Measurements from ENCODE around the gene ZNF566.
A peak's percentile ranks its signal among the peaks of the same experiment; 100 is the strongest.
"Not testable (repeated sequence)": the region's sequence is repeated elsewhere in the genome, so short reads cannot be mapped to it uniquely, and the experiment has no call there.

Gene ZNF566

GRCh38 chr19:36489118-36489919 is at the start of gene ZNF566:
Gene ZNF566, minus strand, starts transcription at chr19:36489561. Its CDS starts 13,004 bp downstream, at chr19:36476557.
- DNase-seq, result peak; percentile 95

- peak; percentile 63 for DNase-seq
Observed at GRCh38 chr19:36528921-36529518, 39.7 kb upstream of the ZNF566 start.

DNA sequence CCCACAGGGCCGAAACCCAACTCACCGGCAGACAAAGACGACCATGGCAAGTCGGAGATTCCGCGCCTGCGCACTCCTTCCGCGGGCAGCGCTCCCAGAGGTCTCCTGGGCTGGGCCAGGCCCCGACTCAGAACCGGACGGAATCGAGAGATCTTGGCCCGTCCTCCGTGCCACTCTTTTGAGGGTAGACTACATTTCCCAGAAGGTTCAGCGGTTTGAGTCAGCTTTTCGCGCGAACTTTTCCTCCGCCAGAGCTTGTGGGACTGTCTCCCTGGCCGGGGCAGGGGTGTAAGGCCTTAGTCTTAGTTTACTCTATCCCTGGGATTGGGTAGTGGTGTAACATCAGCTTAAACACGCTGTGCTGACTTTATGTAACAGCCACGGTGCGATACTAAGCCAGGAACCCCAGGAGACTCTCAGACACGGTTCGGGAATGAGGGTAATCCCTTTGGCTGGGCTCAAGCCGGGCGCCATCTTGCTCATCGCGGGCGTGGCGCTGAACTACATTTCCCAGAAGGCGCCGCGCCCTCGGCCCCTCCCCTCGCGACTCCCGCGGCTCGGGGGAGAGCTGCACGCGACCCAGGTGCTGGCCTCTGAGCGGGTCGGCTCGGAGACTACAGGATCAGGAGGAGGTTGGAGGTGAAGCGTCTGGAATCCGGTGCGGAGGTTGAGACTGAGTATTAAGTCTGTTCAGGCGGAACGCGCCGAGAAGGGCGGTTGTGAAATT is 39.0 kb upstream of the ZNF566 start, which contains the start of gene ZNF260:
Gene ZNF260 (minus strand): TSS at position 78 of the 727 bp plus-strand sequence. CDS start 13,033 bp downstream, outside the sequence.
- DNase-seq, result peak; percentile 97

- no peak for DNase-seq
Observed at GRCh38 chr19:36527873-36528193, 38.5 kb upstream of the ZNF566 start.

- no peak for DNase-seq
Observed at GRCh38 chr19:36527341-36527740, 38.0 kb upstream of the ZNF566 start.

GRCh38 chr19:36526581-36526980 is 37.2 kb upstream of the ZNF566 start:
- DNase-seq, result no peak

GRCh38 chr19:36524617-36525016 is 35.3 kb upstream of the ZNF566 start:
- no peak for DNase-seq

- no peak for DNase-seq
Observed at GRCh38 chr19:36514012-36514612, 24.8 kb upstream of the ZNF566 start.

- DNase-seq, result no peak
Observed at GRCh38 chr19:36508325-36508724, 19.0 kb upstream of the ZNF566 start.

DNA sequence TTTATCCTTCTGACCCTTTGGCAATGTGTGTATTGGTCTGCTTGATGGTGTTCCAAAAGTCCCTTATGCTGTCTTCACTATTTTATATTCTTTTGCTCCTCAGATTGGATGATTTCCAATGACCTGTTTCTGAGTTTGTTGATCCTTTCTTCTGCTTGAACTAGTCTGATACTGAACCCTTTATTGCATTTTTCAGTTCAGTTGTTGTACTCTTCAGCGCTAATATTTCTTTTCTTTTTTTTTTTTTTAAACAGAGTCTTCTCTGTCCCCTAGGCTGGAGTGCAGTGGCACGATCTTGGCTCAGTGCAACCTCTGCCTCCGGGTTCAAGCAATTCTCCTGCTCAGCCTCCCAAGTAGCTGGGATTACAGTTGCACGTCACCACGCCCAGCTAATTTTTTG is 12.6 kb upstream of the ZNF566 start:
- no peak for DNase-seq

DNA sequence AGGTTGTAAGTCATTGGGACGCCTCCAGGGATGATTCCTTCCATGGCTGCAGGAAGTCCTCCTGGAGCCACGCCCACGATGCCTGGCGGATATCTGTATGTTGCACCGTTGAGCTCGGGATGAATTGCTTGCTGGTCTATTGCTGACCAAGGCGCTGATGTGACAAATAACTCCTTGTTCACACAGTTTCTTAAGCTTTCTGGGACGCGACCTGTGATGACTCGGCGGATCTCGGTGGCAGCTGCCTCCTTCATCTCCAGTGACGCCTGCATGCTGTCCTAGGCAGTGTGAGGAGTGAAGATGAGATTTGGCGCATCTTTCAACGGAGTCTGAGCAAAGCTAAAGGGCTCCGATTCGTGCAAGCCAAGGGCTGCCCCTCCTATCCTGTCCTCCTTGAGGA is 7.6 kb upstream of the ZNF566 start:
- no peak for DNase-seq

GRCh38 chr19:36492689-36493453 is 3.5 kb upstream of the ZNF566 start:
- not testable (repeated sequence) for DNase-seq

DNA sequence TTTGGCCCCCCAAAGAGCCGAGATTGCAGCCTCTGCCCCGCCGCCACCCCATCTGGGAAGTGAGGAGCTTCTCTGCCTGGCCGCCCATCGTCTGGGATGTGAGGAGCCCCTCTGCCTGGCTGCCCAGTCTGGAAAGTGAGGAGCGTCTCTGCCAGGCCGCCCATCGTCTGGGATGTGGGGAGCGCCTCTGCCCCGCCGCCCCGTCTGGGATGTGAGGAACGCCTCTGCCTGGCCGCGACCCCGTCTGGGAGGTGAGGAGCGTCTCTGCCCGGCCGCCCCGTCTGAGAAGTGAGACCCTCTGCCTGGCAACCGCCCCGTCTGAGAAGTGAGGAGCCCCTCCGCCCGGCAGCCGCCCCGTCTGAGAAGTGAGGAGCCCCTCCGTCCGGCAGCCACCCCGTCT is 1.5 kb upstream of the ZNF566 start:
- not testable (repeated sequence) for DNase-seq

DNA sequence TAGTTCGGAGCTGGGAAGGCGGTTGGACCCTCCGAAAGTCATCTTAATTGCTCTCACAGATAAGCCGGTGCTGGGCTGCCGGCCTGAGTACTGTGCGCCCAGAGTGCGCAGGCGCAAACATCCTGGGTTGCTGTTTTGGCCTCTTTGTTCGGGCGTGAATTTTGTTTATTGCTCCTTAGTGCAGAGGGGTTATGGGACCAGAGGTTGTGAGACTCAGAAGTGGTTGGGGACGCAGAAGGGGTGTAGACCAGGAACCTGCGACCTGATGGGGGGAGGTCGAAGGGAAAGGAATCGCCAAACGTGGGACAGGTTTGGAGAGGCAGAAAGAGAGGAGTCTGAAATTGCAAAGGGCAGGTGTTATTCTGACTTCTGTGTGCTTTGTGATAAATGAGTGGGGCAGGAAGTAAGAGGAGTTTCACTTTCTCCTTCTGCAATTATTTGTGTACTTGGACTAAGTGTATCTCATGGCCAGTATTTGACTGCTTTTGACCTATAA is 607 bp upstream of the ZNF566 start:
- DNase-seq, result no peak

- no peak for DNase-seq
Observed at GRCh38 chr19:36488846-36489117, 579 bp downstream of the ZNF566 start.

DNA sequence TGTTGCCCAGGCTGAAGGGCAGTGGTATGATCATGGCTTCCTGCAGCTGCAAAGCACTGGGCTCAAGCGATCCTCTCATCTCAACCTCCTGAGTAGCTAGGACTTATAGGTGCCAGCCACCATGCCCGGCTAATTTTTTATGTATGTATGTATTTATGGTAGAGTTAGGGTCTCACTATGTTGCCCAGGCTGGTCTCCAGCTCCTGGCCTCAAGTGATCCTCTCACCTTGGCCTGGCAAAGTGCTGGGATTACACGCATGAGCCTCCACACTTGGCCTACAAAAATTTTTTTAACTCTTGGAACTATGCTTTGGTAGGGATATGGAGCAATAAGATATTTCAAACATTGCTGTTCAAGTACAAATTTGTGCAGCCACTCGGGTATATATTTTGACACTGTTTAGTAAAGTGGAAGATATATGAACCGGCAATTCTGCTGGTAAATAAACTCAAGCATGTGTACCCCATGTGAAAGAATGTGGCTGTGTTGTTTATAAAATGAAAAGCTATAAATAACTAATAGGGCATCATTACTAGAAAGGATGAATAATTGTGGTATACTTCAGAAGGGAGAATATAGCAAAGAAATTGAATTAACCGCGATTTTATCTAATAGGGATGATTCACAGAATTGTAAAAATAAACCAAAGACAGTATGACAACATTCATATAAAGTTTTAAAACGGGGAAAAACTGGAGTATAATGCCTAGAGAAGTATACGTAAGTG is 1.1 kb downstream of the ZNF566 start:
- no peak for DNase-seq

- no peak for DNase-seq
Observed at GRCh38 chr19:36483653-36484052, 5.7 kb downstream of the ZNF566 start.

DNA sequence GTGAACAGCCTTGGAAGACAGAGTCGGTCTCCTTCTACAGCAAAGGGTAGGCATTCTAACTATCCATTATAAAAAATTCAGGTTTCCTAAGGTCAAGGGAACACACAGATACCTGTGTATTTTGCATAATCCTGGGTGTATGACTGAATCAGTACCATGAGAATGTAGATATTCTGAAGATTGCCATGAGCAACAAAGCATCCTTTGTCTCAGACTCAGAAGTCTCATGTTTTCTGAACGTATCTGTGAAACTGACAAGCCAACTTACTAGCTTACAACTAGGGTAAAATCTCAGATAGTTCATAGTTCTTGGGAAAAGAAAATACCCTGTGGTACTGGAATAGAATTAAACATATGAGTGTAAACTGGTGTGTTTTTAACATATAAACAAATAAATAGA is 6.5 kb downstream of the ZNF566 start:
- DNase-seq, result no peak

DNA sequence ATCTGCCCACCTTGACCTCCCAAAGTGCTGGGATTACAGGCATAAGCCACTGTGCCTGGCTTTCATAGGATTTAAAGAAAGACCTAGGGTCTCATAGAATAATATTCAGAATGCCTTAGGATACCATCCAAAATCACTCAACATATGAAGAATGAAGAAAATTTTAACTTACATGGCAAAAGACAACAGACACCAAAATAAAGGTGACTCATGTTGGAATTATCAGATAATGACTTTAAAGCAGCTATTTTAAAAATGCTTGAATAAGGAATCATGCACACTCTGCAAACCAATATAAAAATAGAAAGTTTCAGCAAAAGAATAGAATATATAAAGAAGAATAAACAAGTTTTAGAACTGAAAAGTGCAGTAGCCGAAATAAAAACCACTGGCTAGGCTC is 29.3 kb downstream of the ZNF566 start:
- DNase-seq, result no peak

- no peak for DNase-seq
Observed at GRCh38 chr19:36456831-36457230, 32.5 kb downstream of the ZNF566 start.

GRCh38 chr19:36449059-36449670 is 40.2 kb downstream of the ZNF566 start:
- DNase-seq, result no peak

GRCh38 chr19:36441339-36441738 is 48.0 kb downstream of the ZNF566 start:
- no peak for DNase-seq
